ENCODE data around the gene FAM43A. TPM values are rescaled to one million over a fixed set of nuclear protein-coding genes. Genes with fewer than 3 reads are reported as not detected.

The FAM43A gene
- total RNA-seq, 1 donor from 2014 or later = 7.6 TPM

GRCh38 chr3:194705227-194705626, 19.5 kb downstream of the FAM43A start:
- Histone ChIP-seq H3K4me3 (ENCODE audit: insufficient read depth, low read depth, low read length) (no peak overlapping the region), H3K27ac (ENCODE audit: low read depth, low read length) (no peak overlapping the region), H3K36me3 (ENCODE audit: insufficient read depth, low read length) (no peaks in the 10 kb centered on the region), H3K4me2 (ENCODE audit: low read length) (no peak overlapping the region), H3K9ac (ENCODE audit: low read length) (no peak overlapping the region), H3K79me2 (ENCODE audit: insufficient read depth, low read length) (no peaks in the 10 kb centered on the region), H3K9me3 (ENCODE audit: insufficient read depth, low read depth, low read length) (no peaks in the 10 kb centered on the region), H2AFZ (ENCODE audit: low read depth, low read length) (no peak overlapping the region), H4K20me1 (ENCODE audit: insufficient read depth, low read length) (no peaks in the 10 kb centered on the region), H3K27me3 (ENCODE audit: insufficient read depth, low read length) (peaks cover 2% of the 10 kb centered on the region), H3K4me1 (ENCODE audit: insufficient read depth, low read length) (no peaks in the 10 kb centered on the region)
- DNase-seq (ENCODE audit: low read depth) = no peak
- Mint-ChIP-seq H3K4me3 (ENCODE audit: unreplicated experiment) (no peak overlapping the region), H3K9me3 (ENCODE audit: unreplicated experiment) (no peaks in the 10 kb centered on the region), H3K4me1 (ENCODE audit: low read depth, unreplicated experiment) (peaks cover 5% of the 10 kb centered on the region), H3K36me3 (ENCODE audit: low read depth, unreplicated experiment) (no peaks in the 10 kb centered on the region), H3K27me3 (ENCODE audit: low read depth, unreplicated experiment) (peaks cover 34% of the 10 kb centered on the region), H3K27ac (ENCODE audit: unreplicated experiment) (no peak overlapping the region)
- no peak for TF ChIP-seq EZH2 (IDR thresholded peaks at IDR 0.05; ENCODE audit: insufficient read depth, low read length)
- no peak for TF ChIP-seq CTCF (IDR thresholded peaks at IDR 0.05; ENCODE audit: insufficient read depth, low read depth, low read length)
- no peak for FAIRE-seq

GRCh38 chr3:194705761-194706160, 20.1 kb downstream of the FAM43A start:
- no peak overlapping the region for H3K4me2 ChIP-seq (ENCODE audit: low read length)
- no peak overlapping the region for H3K27ac ChIP-seq (ENCODE audit: low read depth, low read length)
- no peaks in the 10 kb centered on the region for H3K36me3 ChIP-seq (ENCODE audit: insufficient read depth, low read length)
- no peak overlapping the region for H3K4me3 ChIP-seq (ENCODE audit: insufficient read depth, low read depth, low read length)
- H2AFZ ChIP-seq (ENCODE audit: low read depth, low read length) = no peak overlapping the region
- TF ChIP-seq CTCF (IDR thresholded peaks at IDR 0.05; ENCODE audit: insufficient read depth, low read depth, low read length) (no peak), EZH2 (IDR thresholded peaks at IDR 0.05; ENCODE audit: insufficient read depth, low read length) (no peak)
- Mint-ChIP-seq H3K27ac (ENCODE audit: unreplicated experiment) (no peak overlapping the region), H3K9me3 (ENCODE audit: unreplicated experiment) (no peaks in the 10 kb centered on the region), H3K4me1 (ENCODE audit: low read depth, unreplicated experiment) (peaks cover 5% of the 10 kb centered on the region), H3K36me3 (ENCODE audit: low read depth, unreplicated experiment) (no peaks in the 10 kb centered on the region), H3K27me3 (ENCODE audit: low read depth, unreplicated experiment) (peaks cover 34% of the 10 kb centered on the region), H3K4me3 (ENCODE audit: unreplicated experiment) (peak overlapping the region; percentile 55)
- H3K79me2 ChIP-seq (ENCODE audit: insufficient read depth, low read length) = no peaks in the 10 kb centered on the region
- no peaks in the 10 kb centered on the region for H4K20me1 ChIP-seq (ENCODE audit: insufficient read depth, low read length)
- H3K27me3 ChIP-seq (ENCODE audit: insufficient read depth, low read length) = peaks cover 2% of the 10 kb centered on the region
- no peak for DNase-seq (ENCODE audit: low read depth)
- no peak for FAIRE-seq
- no peaks in the 10 kb centered on the region for H3K9me3 ChIP-seq (ENCODE audit: insufficient read depth, low read depth, low read length)
- H3K4me1 ChIP-seq (ENCODE audit: insufficient read depth, low read length) = no peaks in the 10 kb centered on the region
- no peak overlapping the region for H3K9ac ChIP-seq (ENCODE audit: low read length)

GRCh38 chr3:194707147-194707540, 21.5 kb downstream of the FAM43A start:
- Histone ChIP-seq H3K9ac (ENCODE audit: low read length) (no peak overlapping the region), H3K4me2 (ENCODE audit: low read length) (no peak overlapping the region), H3K36me3 (ENCODE audit: insufficient read depth, low read length) (no peaks in the 10 kb centered on the region), H3K79me2 (ENCODE audit: insufficient read depth, low read length) (no peaks in the 10 kb centered on the region), H4K20me1 (ENCODE audit: insufficient read depth, low read length) (no peaks in the 10 kb centered on the region), H2AFZ (ENCODE audit: low read depth, low read length) (no peak overlapping the region), H3K4me3 (ENCODE audit: insufficient read depth, low read depth, low read length) (no peak overlapping the region), H3K27ac (ENCODE audit: low read depth, low read length) (no peak overlapping the region), H3K9me3 (ENCODE audit: insufficient read depth, low read depth, low read length) (no peaks in the 10 kb centered on the region), H3K4me1 (ENCODE audit: insufficient read depth, low read length) (peaks cover 7% of the 10 kb centered on the region), H3K27me3 (ENCODE audit: insufficient read depth, low read length) (peaks cover 2% of the 10 kb centered on the region)
- H3K27ac Mint-ChIP-seq (ENCODE audit: unreplicated experiment) = no peak overlapping the region
- DNase-seq (ENCODE audit: low read depth) (no peak), FAIRE-seq (no peak)
- no peaks in the 10 kb centered on the region for H3K36me3 Mint-ChIP-seq (ENCODE audit: low read depth, unreplicated experiment)
- no peak for TF ChIP-seq CTCF (IDR thresholded peaks at IDR 0.05; ENCODE audit: insufficient read depth, low read depth, low read length)
- no peak for TF ChIP-seq EZH2 (IDR thresholded peaks at IDR 0.05; ENCODE audit: insufficient read depth, low read length)
- H3K4me3 Mint-ChIP-seq (ENCODE audit: unreplicated experiment) = no peak overlapping the region
- H3K27me3 Mint-ChIP-seq (ENCODE audit: low read depth, unreplicated experiment) = peaks cover 29% of the 10 kb centered on the region
- peaks cover 14% of the 10 kb centered on the region for H3K4me1 Mint-ChIP-seq (ENCODE audit: low read depth, unreplicated experiment)
- H3K9me3 Mint-ChIP-seq (ENCODE audit: unreplicated experiment) = no peaks in the 10 kb centered on the region

Data from astrocyte (in vitro differentiated cells and primary cell).